GM12878 (cell line): ENCODE results near the gene TIAM1. TPM values are rescaled to one million over a fixed set of nuclear protein-coding genes. Genes with fewer than 3 reads are reported as not detected.

Experiments used
- ATAC-seq: fragments of 200-7000 bp; cut with Tn5 transposase; 3 replicates; pipeline ENCODE4 v1.9.1; 2020; ENCODE audit warnings: mild to moderate bottlenecking, moderate library complexity
- BruUV-seq: library from RNA; stranded (reverse); fragments of 400-500 nt; replicated peaks from 2 replicates; lab custom pipeline; 2021; lab: Mats Ljungman, UMichigan
- CTCF ChIA-PET: fragments of 300-600 bp; sonication (Branson Sonifier 250); formaldehyde crosslinking; extraction: SDS; loops from one replicate; lab custom pipeline; 2021; ENCODE audit warnings: inconsistent platforms; lab: Yijun Ruan, JAX
- POLR2A ChIA-PET: fragments of 350-600 bp; formaldehyde crosslinking; extraction: SDS; loops from one replicate; lab custom pipeline; 2021; ENCODE audit warnings: inconsistent platforms; lab: Charles Lee
- RAD21 ChIA-PET: fragments of 300-600 bp; sonication (Branson Sonifier 250); formaldehyde crosslinking; loops from one replicate; lab custom pipeline; 2023; ENCODE audit warnings: antibody characterized with exemption; ENCODE audit not compliant: unreplicated experiment; lab: Charles Lee
- SMC1A ChIA-PET: fragments of 300-600 bp; sonication (Branson Sonifier 250); formaldehyde crosslinking; loops from one replicate; lab custom pipeline; 2023; ENCODE audit not compliant: unreplicated experiment, uncharacterized antibody; lab: Charles Lee
- DNase-seq: peaks from one replicate; pipeline ENCODE4 v3.0.0-alpha.2; 2011; ENCODE audit warnings: low read depth, low spot score
- FAIRE-seq: peaks from 3 replicates; lab custom pipeline; 2011; peaks lifted over from hg19 to GRCh38; lab: Jason Lieb, UNC
- H2AFZ ChIP-seq: 2 replicates; pipeline ENCODE4 v1.6.0; 2011; ENCODE audit warnings: low read depth, low read length, control low read depth; ENCODE audit not compliant: control insufficient read depth
- H3K27ac ChIP-seq: 2 replicates; pipeline ENCODE4 v1.5.1; 2011; ENCODE audit warnings: control low read depth; ENCODE audit not compliant: control insufficient read depth, insufficient read depth
- H3K27me3 ChIP-seq, 2 experiments: replicated peaks in 1 of 2; 2 replicates each; pipeline versions ENCODE4 v1.6.0 to v1.6.1; 2011; ENCODE audit warnings: low read length in 1 of 2; ENCODE audit not compliant: control insufficient read depth in 2 of 2, insufficient read depth in 2 of 2
- H3K36me3 ChIP-seq, 2 experiments: 2 replicates each; pipeline ENCODE4 v1.5.1; 2011; ENCODE audit warnings: low read length in 1 of 2; ENCODE audit not compliant: control insufficient read depth in 2 of 2, insufficient read depth in 2 of 2
- H3K4me1 ChIP-seq: 2 replicates; pipeline ENCODE4 v1.6.1; 2011; ENCODE audit warnings: mild to moderate bottlenecking, low read length, moderate library complexity, mixed read lengths; ENCODE audit not compliant: control insufficient read depth, insufficient read depth
- H3K4me2 ChIP-seq: 2 replicates; pipeline ENCODE4 v1.6.0; 2011; ENCODE audit warnings: control low read depth; ENCODE audit not compliant: control insufficient read depth, insufficient read depth
- H3K4me3 ChIP-seq: fragments of 200-600 bp; sonication (generic); 2 replicates; pipeline ENCODE4 v1.5.1; 2016
- H3K79me2 ChIP-seq: 2 replicates; pipeline ENCODE4 v1.6.0; 2011; ENCODE audit warnings: low read length; ENCODE audit not compliant: control insufficient read depth, insufficient read depth
- H3K9ac ChIP-seq: 2 replicates; pipeline ENCODE4 v1.8.0; 2011; ENCODE audit warnings: low read length, control low read depth, mixed read lengths; ENCODE audit not compliant: control insufficient read depth, insufficient read depth
- H3K9me3 ChIP-seq: replicated peaks from 3 replicates; pipeline ENCODE4 v1.5.1; 2011; ENCODE audit warnings: mild to moderate bottlenecking, low read length; ENCODE audit not compliant: control insufficient read depth, insufficient read depth
- H4K20me1 ChIP-seq: 2 replicates; pipeline ENCODE4 v1.6.0; 2011; ENCODE audit not compliant: control insufficient read depth, insufficient read depth
- ATF7 ChIP-seq: fragments of 450-650 bp; IDR thresholded peaks from 2 replicates; pipeline ENCODE4 v1.6.1; 2016; ENCODE audit warnings: low read depth, mild to moderate bottlenecking
- FOXM1 ChIP-seq: IDR thresholded peaks from 2 replicates; pipeline ENCODE4 v1.6.1; 2012; ENCODE audit warnings: low read depth, mild to moderate bottlenecking, inconsistent platforms, low read length, moderate library complexity
- IRF4 ChIP-seq: IDR thresholded peaks from 2 replicates; pipeline ENCODE4 v1.6.1; 2011; ENCODE audit warnings: low read depth, low read length
- NFXL1 ChIP-seq: fragments of 450-650 bp; IDR thresholded peaks from 2 replicates; pipeline ENCODE4 v1.6.1; 2017; ENCODE audit warnings: antibody characterized with exemption, mild to moderate bottlenecking, borderline replicate concordance
- NR2F1 ChIP-seq: fragments of 450-650 bp; conservative IDR thresholded peaks from 2 replicates; pipeline ENCODE4 v1.6.1; 2017; ENCODE audit warnings: mild to moderate bottlenecking
- NRF1 ChIP-seq: conservative IDR thresholded peaks from 2 replicates; pipeline ENCODE4 v1.6.1; 2011; ENCODE audit warnings: mild to moderate bottlenecking, low read depth, low read length, improper control_type of control experiment
- PAX8 ChIP-seq: fragments of 450-650 bp; IDR thresholded peaks from 2 replicates; pipeline ENCODE4 v1.6.1; 2017; ENCODE audit warnings: mild to moderate bottlenecking, moderate library complexity
- POLR2A ChIP-seq: IDR thresholded peaks from 2 replicates; pipeline ENCODE4 v1.6.1; 2011; ENCODE audit warnings: low read depth, mild to moderate bottlenecking, low read length
- POU2F2 ChIP-seq: IDR thresholded peaks from 3 replicates; pipeline ENCODE4 v1.6.1; 2011; ENCODE audit warnings: low read depth, mild to moderate bottlenecking, low read length, borderline replicate concordance
- SIN3A ChIP-seq: IDR thresholded peaks from 2 replicates; pipeline ENCODE4 v1.6.1; 2012; ENCODE audit warnings: low read depth, low read length, improper control_type of control experiment
- ZNF24 ChIP-seq: fragments of 450-650 bp; IDR thresholded peaks from 2 replicates; pipeline ENCODE4 v1.6.1; 2017; ENCODE audit warnings: antibody characterized with exemption, mild to moderate bottlenecking
- WGBS: methylation state at CpG from one replicate; pipeline ENCODE4 v1.1.6; 2016; ENCODE audit warnings: low lambda C conversion rate; ENCODE audit not compliant: insufficient replicate concordance, insufficient coverage; ENCODE audit errors: missing lambda C conversion rate; 5-methylcytosine and 5-hydroxymethylcytosine counted together
- in situ Hi-C: fragments of 300-500 bp; cut with MboI; formaldehyde crosslinking; loops from 9 replicates; pipeline ENCODE4 v1.14.3; 2018; ENCODE audit warnings: mixed read lengths
- intact Hi-C: fragments of 100-400 bp; cut with micrococcal nuclease; formaldehyde crosslinking; loops from one replicate; pipeline ENCODE4 v1.14.2; 2022; ENCODE audit not compliant: unreplicated experiment
- polyA plus RNA-seq, 11 experiments: library from polyadenylated mRNA; depleted of rRNA in 4 of 11; unstranded in 6 of 11; stranded (reverse) in 5 of 11; fragments of >200 nt; fragmentation: Nextera tagmentation in 4 of 11; fragmentation: Illumina TruSeq in 1 of 11; extraction: Ambion mirVana in 4 of 11; extraction: Trizol in 1 of 11; gene quantifications; 1 replicate in 1 of 11; 2 replicates in 10 of 11; pipeline versions ENCODE4 v1.2.1 to v1.2.3, GENCODE V29; 2011 to 2016; ENCODE audit warnings: inconsistent platforms in 2 of 11, missing spikeins in 2 of 11, low read depth in 1 of 11
- total RNA-seq, 4 experiments: library from RNA; depleted of rRNA in 3 of 4; stranded (reverse); fragments of >200 nt in 3 of 4; fragmentation: Illumina TruSeq in 1 of 4; extraction: Trizol in 1 of 4; gene quantifications; 2 replicates each; pipeline versions ENCODE4 v1.2.1 to v1.2.3, GENCODE V29; 2013 to 2021
- TF ChIP-seq, protein P1 (sequence below): fragments of 450-650 bp; conservative IDR thresholded peaks from 2 replicates; pipeline ENCODE4 v1.6.1; 2017; ENCODE audit warnings: mild to moderate bottlenecking, moderate library complexity
- TF ChIP-seq, protein P2 (sequence below): fragments of 450-650 bp; IDR thresholded peaks from 2 replicates; pipeline ENCODE4 v1.6.1; 2017; ENCODE audit warnings: borderline replicate concordance
- TF ChIP-seq, protein P3 (sequence below): IDR thresholded peaks from 2 replicates; pipeline ENCODE4 v1.6.1; 2011; ENCODE audit warnings: borderline replicate concordance, low read depth, mild to moderate bottlenecking, moderate library complexity, mixed read lengths, low read length; ENCODE audit not compliant: insufficient read depth; ENCODE audit errors: extremely low read length
- TF ChIP-seq, protein P4 (sequence below): IDR thresholded peaks from 2 replicates; pipeline ENCODE4 v1.6.1; 2012; ENCODE audit warnings: low read depth, low read length, improper control_type of control experiment

TIAM1 gene
- total and polyA plus RNA-seq, 10 of the 15 experiments (the other 5 are each of a cell fraction or from before 2014, with no cell fraction given), result 0.31 to 35.9 (median 0.78) TPM

DNA sequence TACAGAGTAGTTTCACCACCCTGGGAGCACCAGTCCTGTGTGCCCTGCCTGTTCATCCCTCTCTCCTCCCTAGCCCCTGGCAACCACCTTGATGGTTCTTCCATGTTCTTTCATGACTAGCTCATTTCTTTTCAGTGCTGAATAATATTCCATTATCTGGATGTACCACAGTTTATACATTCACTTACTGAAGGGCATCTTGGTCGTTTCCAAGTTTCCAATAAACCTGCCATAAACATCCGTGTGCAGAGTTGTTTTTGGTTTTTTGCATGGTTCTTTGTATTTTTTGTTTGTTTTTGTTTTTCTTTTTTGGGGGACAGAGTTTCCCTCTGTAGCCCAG is 13.9 kb downstream of the TIAM1 start:
- no peaks in the 10 kb centered on the region; the same call in 2 of the 3 replicates for H3K9me3 ChIP-seq
- 0% methylated on average over 2 of the region's 2 CpGs for WGBS
- H3K4me3 ChIP-seq, result no peak overlapping the region
- POLR2A ChIA-PET, result no interaction called here
- TF ChIP-seq NFXL1 (no peak), NR2F1 (no peak), SIN3A (no peak), NRF1 (no peak), ATF7 (no peak), IRF4 (no peak), POLR2A (no peak), FOXM1 (no peak), POU2F2 (no peak), PAX8 (no peak), ZNF24 (no peak)
- TF ChIP-seq, protein P1, sequence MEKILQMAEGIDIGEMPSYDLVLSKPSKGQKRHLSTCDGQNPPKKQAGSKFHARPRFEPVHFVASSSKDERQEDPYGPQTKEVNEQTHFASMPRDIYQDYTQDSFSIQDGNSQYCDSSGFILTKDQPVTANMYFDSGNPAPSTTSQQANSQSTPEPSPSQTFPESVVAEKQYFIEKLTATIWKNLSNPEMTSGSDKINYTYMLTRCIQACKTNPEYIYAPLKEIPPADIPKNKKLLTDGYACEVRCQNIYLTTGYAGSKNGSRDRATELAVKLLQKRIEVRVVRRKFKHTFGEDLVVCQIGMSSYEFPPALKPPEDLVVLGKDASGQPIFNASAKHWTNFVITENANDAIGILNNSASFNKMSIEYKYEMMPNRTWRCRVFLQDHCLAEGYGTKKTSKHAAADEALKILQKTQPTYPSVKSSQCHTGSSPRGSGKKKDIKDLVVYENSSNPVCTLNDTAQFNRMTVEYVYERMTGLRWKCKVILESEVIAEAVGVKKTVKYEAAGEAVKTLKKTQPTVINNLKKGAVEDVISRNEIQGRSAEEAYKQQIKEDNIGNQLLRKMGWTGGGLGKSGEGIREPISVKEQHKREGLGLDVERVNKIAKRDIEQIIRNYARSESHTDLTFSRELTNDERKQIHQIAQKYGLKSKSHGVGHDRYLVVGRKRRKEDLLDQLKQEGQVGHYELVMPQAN, result no peak
- TF ChIP-seq, protein P2, sequence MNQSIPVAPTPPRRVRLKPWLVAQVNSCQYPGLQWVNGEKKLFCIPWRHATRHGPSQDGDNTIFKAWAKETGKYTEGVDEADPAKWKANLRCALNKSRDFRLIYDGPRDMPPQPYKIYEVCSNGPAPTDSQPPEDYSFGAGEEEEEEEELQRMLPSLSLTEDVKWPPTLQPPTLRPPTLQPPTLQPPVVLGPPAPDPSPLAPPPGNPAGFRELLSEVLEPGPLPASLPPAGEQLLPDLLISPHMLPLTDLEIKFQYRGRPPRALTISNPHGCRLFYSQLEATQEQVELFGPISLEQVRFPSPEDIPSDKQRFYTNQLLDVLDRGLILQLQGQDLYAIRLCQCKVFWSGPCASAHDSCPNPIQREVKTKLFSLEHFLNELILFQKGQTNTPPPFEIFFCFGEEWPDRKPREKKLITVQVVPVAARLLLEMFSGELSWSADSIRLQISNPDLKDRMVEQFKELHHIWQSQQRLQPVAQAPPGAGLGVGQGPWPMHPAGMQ, result no peak
- TF ChIP-seq, protein P3, sequence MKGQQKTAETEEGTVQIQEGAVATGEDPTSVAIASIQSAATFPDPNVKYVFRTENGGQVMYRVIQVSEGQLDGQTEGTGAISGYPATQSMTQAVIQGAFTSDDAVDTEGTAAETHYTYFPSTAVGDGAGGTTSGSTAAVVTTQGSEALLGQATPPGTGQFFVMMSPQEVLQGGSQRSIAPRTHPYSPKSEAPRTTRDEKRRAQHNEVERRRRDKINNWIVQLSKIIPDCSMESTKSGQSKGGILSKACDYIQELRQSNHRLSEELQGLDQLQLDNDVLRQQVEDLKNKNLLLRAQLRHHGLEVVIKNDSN, result no peak
- TF ChIP-seq, protein P4, sequence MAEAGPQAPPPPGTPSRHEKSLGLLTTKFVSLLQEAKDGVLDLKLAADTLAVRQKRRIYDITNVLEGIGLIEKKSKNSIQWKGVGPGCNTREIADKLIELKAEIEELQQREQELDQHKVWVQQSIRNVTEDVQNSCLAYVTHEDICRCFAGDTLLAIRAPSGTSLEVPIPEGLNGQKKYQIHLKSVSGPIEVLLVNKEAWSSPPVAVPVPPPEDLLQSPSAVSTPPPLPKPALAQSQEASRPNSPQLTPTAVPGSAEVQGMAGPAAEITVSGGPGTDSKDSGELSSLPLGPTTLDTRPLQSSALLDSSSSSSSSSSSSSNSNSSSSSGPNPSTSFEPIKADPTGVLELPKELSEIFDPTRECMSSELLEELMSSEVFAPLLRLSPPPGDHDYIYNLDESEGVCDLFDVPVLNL, result no peak
- TF ChIP-seq, all 136 proteins: peak for 0
- H3K27me3 ChIP-seq, result no peaks in the 10 kb centered on the region
- in situ Hi-C loops (no loop called here), intact Hi-C loops (no loop called here)
- no peaks in the 10 kb centered on the region for H4K20me1 ChIP-seq
- H3K27ac ChIP-seq, result no peak overlapping the region
- H3K4me2 ChIP-seq, result no peak overlapping the region
- H2AFZ ChIP-seq, result no peak overlapping the region
- no TSS peak for BruUV-seq
- FAIRE-seq, result no peak
- ATAC-seq, result no peak
- H3K79me2 ChIP-seq, result no peaks in the 10 kb centered on the region
- ChIA-PET CTCF (interaction anchor here (0.5 kb wide), 1 partner anchor 607 kb away, joined by 3 read pairs; no protein-coding TSS in a partner anchor), RAD21 (interaction anchor here (1.4 kb wide), 1 partner anchor 12 kb away, joined by 7 read pairs; no protein-coding TSS in a partner anchor), SMC1A (no interaction called here)
- no peak for DNase-seq
- no peaks in the 10 kb centered on the region for H3K36me3 ChIP-seq
- H3K4me1 ChIP-seq, result peaks cover 3% of the 10 kb centered on the region; the same call in 1 of the 2 replicates
- H3K9ac ChIP-seq, result no peak overlapping the region
